Measurements from ENCODE around the gene RMC1.

DNA sequence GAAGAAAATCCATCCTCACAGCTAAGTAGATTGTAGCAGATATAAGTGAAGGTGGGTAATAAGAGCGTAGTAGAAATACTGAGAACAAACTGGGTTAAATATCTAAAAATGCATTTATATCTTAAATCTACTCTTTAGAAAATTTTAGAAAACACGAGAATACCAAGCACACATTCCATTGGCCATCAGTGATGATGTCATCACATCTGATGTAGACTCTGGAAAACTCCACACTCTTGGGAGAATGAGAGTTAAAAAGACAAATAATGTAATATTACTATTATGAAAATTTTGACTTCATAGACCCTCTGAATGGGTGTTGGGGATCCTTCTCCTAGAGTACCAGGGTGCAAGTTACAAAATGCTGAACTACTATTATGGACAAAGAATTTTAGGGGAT lies 46.5 kb upstream of the RMC1 start:
- TF ChIP-seq, protein P1, sequence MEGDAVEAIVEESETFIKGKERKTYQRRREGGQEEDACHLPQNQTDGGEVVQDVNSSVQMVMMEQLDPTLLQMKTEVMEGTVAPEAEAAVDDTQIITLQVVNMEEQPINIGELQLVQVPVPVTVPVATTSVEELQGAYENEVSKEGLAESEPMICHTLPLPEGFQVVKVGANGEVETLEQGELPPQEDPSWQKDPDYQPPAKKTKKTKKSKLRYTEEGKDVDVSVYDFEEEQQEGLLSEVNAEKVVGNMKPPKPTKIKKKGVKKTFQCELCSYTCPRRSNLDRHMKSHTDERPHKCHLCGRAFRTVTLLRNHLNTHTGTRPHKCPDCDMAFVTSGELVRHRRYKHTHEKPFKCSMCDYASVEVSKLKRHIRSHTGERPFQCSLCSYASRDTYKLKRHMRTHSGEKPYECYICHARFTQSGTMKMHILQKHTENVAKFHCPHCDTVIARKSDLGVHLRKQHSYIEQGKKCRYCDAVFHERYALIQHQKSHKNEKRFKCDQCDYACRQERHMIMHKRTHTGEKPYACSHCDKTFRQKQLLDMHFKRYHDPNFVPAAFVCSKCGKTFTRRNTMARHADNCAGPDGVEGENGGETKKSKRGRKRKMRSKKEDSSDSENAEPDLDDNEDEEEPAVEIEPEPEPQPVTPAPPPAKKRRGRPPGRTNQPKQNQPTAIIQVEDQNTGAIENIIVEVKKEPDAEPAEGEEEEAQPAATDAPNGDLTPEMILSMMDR (IDR thresholded peaks at IDR 0.05; ENCODE audit: low read length) = no peak
- TF ChIP-seq EZH2 (optimal IDR thresholded peaks at IDR 0.05; ENCODE audit: low read depth, low read length) = no peak

All from MM.1S (cell line).